Stomach smooth muscle (tissue), 2 donors: ENCODE results near the gene HID1.

Source experiments
- H3K27ac ChIP-seq: one replicate; pipeline ENCODE4 v1.7.0; 2013; ENCODE audit warnings: mild to moderate bottlenecking, low read length, inconsistent platforms
- H3K27me3 ChIP-seq, 2 donors: one replicate each; pipeline ENCODE4 v1.7.0; 2013; ENCODE audit warnings: low read length in 2 of 2; ENCODE audit not compliant: insufficient read depth in 2 of 2, control insufficient read depth in 1 of 2
- H3K36me3 ChIP-seq, 2 donors: one replicate each; pipeline ENCODE4 v1.7.0; 2013; ENCODE audit warnings: low read length in 2 of 2; ENCODE audit not compliant: control insufficient read depth in 2 of 2, insufficient read depth in 2 of 2
- H3K4me1 ChIP-seq: one replicate; pipeline ENCODE4 v1.7.0; 2013; ENCODE audit warnings: low read length; ENCODE audit not compliant: control insufficient read depth, insufficient read depth
- H3K4me3 ChIP-seq, 2 donors: one replicate each; pipeline ENCODE4 v1.7.0; 2013; ENCODE audit warnings: low read length in 2 of 2
- H3K9ac ChIP-seq, 2 donors: one replicate each; pipeline ENCODE4 v1.7.0; 2013; ENCODE audit warnings: low read length in 2 of 2, mild to moderate bottlenecking in 1 of 2
- H3K9me3 ChIP-seq, 2 donors: one replicate each; pipeline ENCODE4 v1.7.0; 2013; ENCODE audit warnings: low read length in 2 of 2; ENCODE audit not compliant: control insufficient read depth in 2 of 2
- donor health status: healthy.
- donor health status: Pancreatic carcinoma.

Gene HID1

DNA sequence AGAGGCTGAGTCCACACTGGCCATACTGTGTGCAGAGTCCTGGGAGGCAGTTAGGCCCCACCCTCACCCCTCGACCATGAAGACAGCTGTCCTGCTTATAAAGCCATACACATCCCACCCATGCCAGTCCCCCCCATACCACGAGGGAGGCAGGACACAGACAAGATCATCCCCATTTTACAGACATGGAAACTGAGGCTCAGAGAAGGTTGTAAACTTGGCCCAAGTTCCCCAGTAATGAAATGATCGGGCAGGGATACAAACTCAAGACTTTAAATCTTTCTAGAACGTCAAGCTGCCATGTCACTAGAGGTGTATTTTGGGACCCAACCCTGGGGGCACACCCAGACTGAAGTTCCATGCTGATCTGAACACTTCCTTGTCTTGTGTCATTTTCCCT is 16.5 kb downstream of the HID1 start:
- no peaks in the 10 kb centered on the region for H3K4me1 ChIP-seq
- H3K9me3 ChIP-seq: no peaks in the 10 kb centered on the region
- no peak overlapping the region for H3K9ac ChIP-seq
- H3K27me3 ChIP-seq: no peaks in the 10 kb centered on the region
- H3K36me3 ChIP-seq: peaks cover 0 to 6% of the 10 kb centered on the region in 2 donors
- H3K4me3 ChIP-seq: no peak overlapping the region
- no peak overlapping the region for H3K27ac ChIP-seq

DNA sequence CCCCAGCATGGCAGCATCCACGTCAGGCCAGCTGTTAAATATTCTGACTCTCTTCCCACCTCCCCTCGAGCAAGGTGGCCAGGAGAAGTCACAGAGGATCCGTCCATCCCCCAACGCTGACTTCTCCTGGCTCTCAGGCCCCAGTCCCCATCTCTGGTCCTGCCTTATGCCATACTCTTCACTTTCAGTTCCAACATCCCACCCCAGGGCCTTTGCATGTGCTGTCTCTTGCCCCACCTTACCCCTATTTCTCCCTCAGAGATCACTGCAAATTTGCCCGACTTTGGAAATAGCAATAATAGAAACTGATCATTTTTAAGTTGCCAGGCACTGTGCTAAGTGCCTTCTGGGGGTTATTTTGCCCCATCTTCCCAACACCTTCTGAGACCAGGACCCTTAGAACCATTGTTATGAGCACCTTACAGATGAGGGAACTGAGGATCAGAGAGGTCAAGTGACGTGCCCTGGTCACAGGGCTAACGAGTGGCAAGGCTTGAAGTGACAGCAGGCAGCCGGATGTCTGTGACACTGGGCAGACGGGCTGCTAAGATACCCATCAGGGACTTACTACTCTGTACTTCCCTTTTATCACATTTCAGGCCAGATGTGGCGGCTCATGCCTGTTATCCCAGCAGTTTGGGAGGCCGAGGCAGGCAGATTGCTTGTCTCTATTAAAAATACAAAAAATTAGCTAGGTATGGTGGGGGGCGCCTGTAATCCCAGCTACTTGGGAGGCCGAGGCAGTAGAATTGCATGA is 17.7 kb downstream of the HID1 start:
- Histone ChIP-seq H3K4me3 (no peak overlapping the region), H3K27me3 (peaks cover 0 to 2% of the 10 kb centered on the region in 2 donors), H3K27ac (no peak overlapping the region), H3K9me3 (no peaks in the 10 kb centered on the region), H3K4me1 (no peaks in the 10 kb centered on the region), H3K9ac (no peak overlapping the region), H3K36me3 (peaks cover 0 to 6% of the 10 kb centered on the region in 2 donors)

DNA sequence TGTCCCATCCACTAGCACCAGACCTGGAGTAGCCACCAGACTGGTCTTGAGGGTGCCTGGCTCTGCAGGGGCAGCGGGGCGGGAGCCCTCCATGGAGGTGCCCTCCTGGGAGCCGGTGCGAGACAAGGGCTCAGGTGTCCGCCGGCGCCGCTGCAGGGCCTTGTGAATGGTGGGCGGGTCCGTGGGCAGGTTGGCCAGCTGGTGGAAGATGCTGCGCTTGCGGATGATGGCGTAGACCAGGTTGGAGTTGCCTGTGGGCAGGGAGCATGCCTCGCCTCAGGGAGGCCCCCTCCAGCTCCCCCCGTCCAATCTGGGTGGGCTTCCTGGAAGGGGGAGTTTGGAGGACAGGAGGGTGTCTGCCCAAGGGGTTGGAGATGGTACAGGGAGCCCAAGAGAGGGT is 18.4 kb downstream of the HID1 start:
- Histone ChIP-seq H3K4me3 (no peak overlapping the region), H3K27ac (no peak overlapping the region), H3K9ac (no peak overlapping the region), H3K36me3 (peaks cover 0 to 5% of the 10 kb centered on the region in 2 donors), H3K9me3 (no peaks in the 10 kb centered on the region), H3K4me1 (no peaks in the 10 kb centered on the region), H3K27me3 (peaks cover 2 to 4% of the 10 kb centered on the region in 2 donors)

DNA sequence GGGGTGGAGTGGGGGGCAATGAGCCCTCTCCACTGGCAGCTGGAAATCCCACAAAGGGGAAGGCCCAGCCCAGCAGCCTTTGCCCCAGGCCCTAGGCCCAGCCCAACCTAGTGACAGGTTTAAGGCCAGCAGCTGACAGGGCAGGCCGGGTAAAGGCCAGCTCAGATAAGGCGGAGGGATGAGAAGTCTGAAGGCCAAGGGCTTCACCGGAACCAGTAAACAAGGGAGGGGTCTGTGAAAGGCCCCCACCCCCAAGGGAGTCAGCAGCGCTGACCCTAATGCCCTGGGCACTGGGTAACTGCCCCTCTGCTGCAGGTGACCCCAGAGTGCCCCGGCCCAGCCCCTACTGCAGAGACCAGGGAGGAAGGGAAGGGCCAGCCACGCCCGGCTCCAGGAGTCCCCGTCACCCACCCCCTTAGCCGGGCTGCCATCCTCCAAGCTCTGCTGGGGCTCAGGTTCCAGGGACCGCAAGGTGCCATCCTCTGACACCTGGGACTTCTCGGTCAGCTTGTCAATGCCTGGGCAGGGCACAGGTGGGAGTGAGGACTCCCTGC is 19.3 kb downstream of the HID1 start:
- no peaks in the 10 kb centered on the region for H3K9me3 ChIP-seq
- H3K27me3 ChIP-seq: peaks cover 2 to 4% of the 10 kb centered on the region in 2 donors
- H3K4me3 ChIP-seq: no peak overlapping the region
- H3K36me3 ChIP-seq: peaks cover 0 to 5% of the 10 kb centered on the region in 2 donors
- no peak overlapping the region for H3K27ac ChIP-seq
- H3K9ac ChIP-seq: no peak overlapping the region
- no peaks in the 10 kb centered on the region for H3K4me1 ChIP-seq

DNA sequence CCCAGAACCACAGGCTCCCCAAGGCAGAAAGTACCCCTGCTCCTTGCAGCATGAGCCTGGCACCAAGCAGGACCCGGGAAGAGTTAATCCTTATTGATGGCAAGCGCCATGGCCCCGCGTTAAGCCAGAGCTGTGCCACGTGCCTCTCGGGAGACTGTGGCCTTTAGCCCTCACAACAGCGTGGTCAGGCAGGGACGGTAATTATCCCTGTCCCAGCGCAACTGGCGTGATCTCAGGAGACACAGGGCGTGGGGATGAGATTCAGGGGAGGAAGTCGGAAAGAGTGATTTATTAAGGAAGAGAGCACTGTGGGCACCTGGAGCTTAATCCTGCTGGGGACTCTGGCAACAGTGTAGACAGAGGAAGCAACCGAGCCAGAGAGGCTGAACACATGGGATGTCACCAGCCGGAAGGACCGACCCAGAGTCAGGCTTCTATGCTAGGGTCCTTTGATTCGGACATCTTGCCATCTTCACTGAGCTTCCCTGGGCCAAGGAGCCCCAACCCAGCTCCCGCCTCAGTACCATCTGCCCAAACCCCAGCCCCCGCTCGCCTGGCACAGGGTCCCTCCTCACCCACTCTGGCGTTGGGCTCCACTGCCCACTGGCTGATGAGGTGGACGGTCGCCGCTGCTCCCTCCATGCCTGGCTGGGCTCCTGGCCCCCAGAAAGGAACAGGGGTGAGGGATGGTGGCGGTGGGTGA is 20.0 kb downstream of the HID1 start:
- Histone ChIP-seq H3K36me3 (peaks cover 0 to 5% of the 10 kb centered on the region in 2 donors), H3K27ac (no peak overlapping the region), H3K9ac (no peak overlapping the region), H3K4me1 (no peaks in the 10 kb centered on the region), H3K27me3 (peaks cover 4% of the 10 kb centered on the region in 2 donors), H3K4me3 (no peak overlapping the region), H3K9me3 (no peaks in the 10 kb centered on the region)

DNA sequence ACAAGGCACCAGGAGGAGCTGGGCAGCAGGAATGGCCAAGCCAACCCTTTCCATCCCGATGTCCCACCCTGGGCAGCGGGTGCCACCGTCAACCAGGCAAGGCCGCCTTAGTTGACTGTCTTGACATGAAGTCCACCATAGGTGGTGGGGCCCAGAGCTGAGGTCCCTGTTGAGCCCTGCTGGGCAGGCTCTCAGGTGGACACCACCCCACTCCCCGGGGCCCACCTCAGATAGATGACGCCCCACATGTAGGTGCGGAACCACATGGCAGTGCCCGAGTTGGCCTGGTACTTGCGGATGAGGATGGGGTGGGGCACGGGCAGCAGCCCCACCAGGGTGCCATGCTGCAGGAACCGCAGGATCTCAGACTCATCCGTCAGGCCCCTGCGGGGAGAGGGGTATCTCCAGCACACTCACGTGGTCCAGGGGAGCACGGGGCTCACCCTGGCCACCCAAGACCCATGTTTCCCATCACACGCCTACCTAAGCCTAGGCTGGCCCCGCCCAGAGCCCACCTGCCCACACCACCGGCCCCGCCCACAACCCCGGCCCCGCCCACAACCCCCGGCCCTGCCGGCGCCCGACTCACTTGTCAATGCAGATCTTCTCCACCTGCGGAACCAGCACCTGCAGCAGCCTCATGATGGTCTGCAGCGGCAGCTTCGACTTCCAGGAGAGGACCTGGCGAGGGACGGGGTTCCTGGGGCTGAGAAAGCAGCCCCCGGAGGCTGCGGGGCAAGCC is 20.7 kb downstream of the HID1 start:
- Histone ChIP-seq H3K4me1 (no peaks in the 10 kb centered on the region), H3K9ac (no peak overlapping the region), H3K27me3 (peaks cover 4 to 6% of the 10 kb centered on the region in 2 donors), H3K36me3 (peaks cover 0 to 5% of the 10 kb centered on the region in 2 donors), H3K4me3 (no peak overlapping the region), H3K9me3 (no peaks in the 10 kb centered on the region), H3K27ac (no peak overlapping the region)

DNA sequence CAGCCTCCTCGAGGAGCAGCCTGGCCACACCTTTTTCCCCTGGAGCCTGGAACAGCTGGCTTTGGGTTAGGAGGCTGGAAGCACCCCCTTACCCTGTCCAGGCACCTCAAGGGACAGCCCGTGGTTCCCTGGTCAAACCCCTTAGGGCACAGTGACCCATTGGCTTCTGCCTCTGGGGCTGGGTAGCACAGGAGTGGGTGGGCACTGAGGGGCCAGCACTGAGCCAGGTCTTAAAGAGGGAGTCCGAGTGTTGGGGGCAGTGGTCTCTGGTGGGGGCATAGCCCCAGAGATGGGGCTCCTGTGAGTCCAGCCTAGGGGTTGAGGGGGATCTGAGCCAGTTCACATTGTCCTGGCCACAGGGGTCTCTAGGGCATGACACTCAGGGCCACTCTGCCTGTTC is 21.5 kb downstream of the HID1 start:
- Histone ChIP-seq H3K9me3 (no peaks in the 10 kb centered on the region), H3K9ac (no peak overlapping the region), H3K4me3 (no peak overlapping the region), H3K36me3 (peaks cover 0 to 3% of the 10 kb centered on the region in 2 donors), H3K27ac (no peak overlapping the region), H3K4me1 (no peaks in the 10 kb centered on the region), H3K27me3 (peaks cover 4 to 10% of the 10 kb centered on the region in 2 donors)

DNA sequence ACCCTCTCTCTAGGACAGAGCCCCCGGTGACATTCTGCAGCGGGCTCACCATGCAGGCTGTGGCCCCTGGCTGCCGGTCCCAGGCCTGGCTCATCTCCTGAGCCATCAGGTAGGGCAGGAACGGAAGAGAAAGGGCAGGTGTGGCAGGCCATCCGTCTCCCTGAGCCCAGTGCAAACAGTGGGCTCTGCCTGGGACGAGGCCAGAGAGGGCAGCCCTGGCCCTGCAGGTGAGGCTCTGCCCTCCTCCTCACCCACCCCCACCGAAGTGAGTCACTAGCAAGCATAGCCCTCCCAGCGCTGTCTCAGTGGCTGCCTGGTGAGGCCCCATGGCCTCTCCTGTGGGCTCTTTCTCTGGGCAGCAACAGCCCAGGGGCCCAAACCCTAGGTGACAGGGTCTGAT is 22.4 kb downstream of the HID1 start:
- Histone ChIP-seq H3K9me3 (no peaks in the 10 kb centered on the region), H3K27me3 (peaks cover 5 to 10% of the 10 kb centered on the region in 2 donors), H3K9ac (no peak overlapping the region), H3K4me3 (no peak overlapping the region), H3K27ac (no peak overlapping the region), H3K36me3 (no peaks in the 10 kb centered on the region), H3K4me1 (no peaks in the 10 kb centered on the region)

DNA sequence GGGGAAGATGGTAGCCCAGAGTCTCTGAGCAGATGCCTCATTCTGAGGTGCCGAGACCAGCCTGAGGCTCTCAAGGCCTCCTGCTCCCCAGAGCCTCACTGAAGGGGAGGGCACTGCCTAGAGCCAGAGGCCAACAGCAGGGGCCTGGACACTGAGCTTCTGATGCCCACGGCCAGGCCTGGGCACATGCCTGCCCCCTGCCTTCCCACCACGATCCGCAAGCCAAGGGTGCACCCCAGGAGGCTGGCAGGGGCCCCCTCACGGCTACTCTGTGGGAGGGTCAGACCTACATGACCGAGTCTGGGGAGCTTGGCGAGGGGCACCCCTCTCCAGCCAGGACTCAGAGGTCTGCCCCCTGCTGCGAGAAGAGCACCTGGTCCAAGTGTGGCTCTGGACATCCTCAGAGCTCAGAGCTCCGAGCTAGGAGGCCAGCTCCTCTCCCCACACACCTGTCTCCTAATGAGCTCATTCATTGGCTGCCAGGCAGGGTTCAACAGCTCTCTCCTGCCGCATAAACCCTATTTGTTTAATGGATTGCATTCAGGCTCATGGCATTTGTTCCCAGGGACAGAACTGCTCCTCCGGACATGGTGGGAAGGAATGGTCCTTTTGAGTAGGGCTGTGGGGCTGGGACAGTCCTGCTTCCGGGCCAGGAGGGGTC is 23.0 kb downstream of the HID1 start:
- Histone ChIP-seq H3K4me1 (no peaks in the 10 kb centered on the region), H3K9ac (no peak overlapping the region), H3K9me3 (no peaks in the 10 kb centered on the region), H3K36me3 (no peaks in the 10 kb centered on the region), H3K4me3 (no peak overlapping the region), H3K27me3 (peaks cover 5 to 10% of the 10 kb centered on the region in 2 donors), H3K27ac (no peak overlapping the region)

DNA sequence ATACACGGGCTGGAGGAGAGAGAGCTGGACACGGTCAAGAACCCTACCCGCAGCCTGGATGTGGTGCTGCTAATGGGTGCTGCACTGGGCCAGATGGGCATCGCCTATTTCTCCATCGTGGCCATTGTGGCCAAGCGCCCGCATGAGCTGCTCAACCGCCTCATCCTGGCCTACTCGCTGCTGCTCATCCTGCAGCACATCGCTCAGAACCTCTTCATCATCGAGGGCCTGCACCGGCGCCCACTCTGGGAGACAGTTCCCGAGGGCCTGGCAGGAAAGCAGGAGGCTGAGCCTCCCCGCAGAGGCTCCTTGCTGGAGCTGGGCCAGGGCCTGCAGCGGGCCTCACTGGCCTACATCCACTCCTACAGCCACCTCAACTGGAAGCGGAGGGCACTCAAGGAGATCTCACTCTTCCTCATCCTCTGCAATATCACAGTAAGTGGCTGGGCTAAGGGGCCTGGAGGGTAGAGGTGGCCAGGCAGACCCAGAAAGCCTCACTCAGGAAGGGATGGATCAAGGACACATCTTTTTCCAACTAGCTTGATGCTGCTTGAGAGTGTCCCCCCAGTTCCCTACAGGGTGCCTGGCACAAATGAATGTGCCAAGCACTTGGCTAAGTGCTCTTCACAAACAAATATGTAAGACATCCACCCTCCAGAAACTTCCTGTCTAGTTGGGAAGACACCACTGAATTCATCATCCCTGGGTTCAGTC is 25.4 kb downstream of the HID1 start:
- Histone ChIP-seq H3K9ac (no peak overlapping the region), H3K9me3 (no peaks in the 10 kb centered on the region), H3K4me3 (no peak overlapping the region), H3K36me3 (no peaks in the 10 kb centered on the region), H3K4me1 (no peaks in the 10 kb centered on the region), H3K27ac (no peak overlapping the region), H3K27me3 (peaks cover 9 to 22% of the 10 kb centered on the region in 2 donors)
